GM21529 (cell line): ENCODE data around the gene SCN3B.

Source experiments
- ATAC-seq: cut with Tn5 transposase; IDR thresholded peaks from one replicate; pipeline ENCODE4 v1.9.1; 2021; ENCODE audit not compliant: unreplicated experiment

SCN3B gene

GRCh38 chr11:123654566-123655081 lies at the start of gene SCN3B:
SCN3B (minus strand) TSS chr11:123654624; CDS start chr11:123653801, 823 bp downstream.
- no peak for ATAC-seq

GRCh38 chr11:123702696-123703095 lies 48.3 kb upstream of the SCN3B start:
- ATAC-seq, result no peak

- ATAC-seq, result no peak
These were observed 47.7 kb upstream of the SCN3B start for GRCh38 chr11:123702139-123702538.

GRCh38 chr11:123700772-123701171 lies 46.3 kb upstream of the SCN3B start:
- no peak for ATAC-seq

- ATAC-seq, result no peak
These were observed 44.2 kb upstream of the SCN3B start for GRCh38 chr11:123698546-123699127.

GRCh38 chr11:123696183-123696582 lies 41.8 kb upstream of the SCN3B start:
- no peak for ATAC-seq

GRCh38 chr11:123695231-123695630 lies 40.8 kb upstream of the SCN3B start:
- ATAC-seq, result no peak

- ATAC-seq, result no peak
These were observed 40.1 kb upstream of the SCN3B start for GRCh38 chr11:123694551-123694950.

GRCh38 chr11:123692961-123693360 lies 38.5 kb upstream of the SCN3B start:
- ATAC-seq, result no peak

GRCh38 chr11:123690485-123690884 lies 36.1 kb upstream of the SCN3B start:
- ATAC-seq, result no peak

- no peak for ATAC-seq
These were observed 30.2 kb upstream of the SCN3B start for GRCh38 chr11:123684601-123685000.

GRCh38 chr11:123683428-123684170 lies 29.2 kb upstream of the SCN3B start:
- no peak for ATAC-seq

- ATAC-seq, result no peak
These were observed 28.4 kb upstream of the SCN3B start for GRCh38 chr11:123682696-123683410.

- no peak for ATAC-seq
These were observed 26.6 kb upstream of the SCN3B start for GRCh38 chr11:123681030-123681429.

- ATAC-seq, result no peak
These were observed 23.8 kb upstream of the SCN3B start for GRCh38 chr11:123678246-123678645.

- no peak for ATAC-seq
These were observed 23.1 kb upstream of the SCN3B start for GRCh38 chr11:123677510-123677909.

GRCh38 chr11:123674297-123674696 lies 19.9 kb upstream of the SCN3B start:
- no peak for ATAC-seq

GRCh38 chr11:123672568-123672967 lies 18.1 kb upstream of the SCN3B start:
- ATAC-seq, result no peak

- ATAC-seq, result no peak
These were observed 17.1 kb upstream of the SCN3B start for GRCh38 chr11:123671534-123671933.

- ATAC-seq, result no peak
These were observed 15.7 kb upstream of the SCN3B start for GRCh38 chr11:123670081-123670480.

- no peak for ATAC-seq
These were observed 10.9 kb upstream of the SCN3B start for GRCh38 chr11:123665306-123665705.

- ATAC-seq, result peak; percentile 90
These were observed 5.5 kb upstream of the SCN3B start for GRCh38 chr11:123659965-123660364.
